Endodermal cell (in vitro differentiated cells): Measurements from ENCODE around the gene ZNF618. TPM values are rescaled to one million over a fixed set of nuclear protein-coding genes. Genes with fewer than 3 reads are reported as not detected.

Experiments
- DNase-seq: peaks from one replicate; pipeline ENCODE4 v3.0.0-alpha.2; 2017
- H3K27ac ChIP-seq: 2 replicates; pipeline ENCODE4 v1.5.1; 2013; ENCODE audit warnings: mild to moderate bottlenecking, low read depth, low read length, moderate library complexity
- H3K27me3 ChIP-seq: 2 replicates; pipeline ENCODE4 v1.6.1; 2013; ENCODE audit warnings: mild to moderate bottlenecking, low read length, moderate library complexity; ENCODE audit not compliant: insufficient read depth, control insufficient read depth, poor library complexity, severe bottlenecking
- H3K36me3 ChIP-seq: 2 replicates; pipeline ENCODE4 v1.7.0; 2013; ENCODE audit warnings: mild to moderate bottlenecking, low read length, moderate library complexity; ENCODE audit not compliant: control insufficient read depth, insufficient read depth
- H3K4me1 ChIP-seq: one replicate; pipeline ENCODE4 v1.7.0; 2013; ENCODE audit warnings: low read length; ENCODE audit not compliant: control insufficient read depth, insufficient read depth
- H3K4me3 ChIP-seq: 2 replicates; pipeline ENCODE4 v1.5.1; 2013; ENCODE audit warnings: mild to moderate bottlenecking, low read length, moderate library complexity
- H3K9ac ChIP-seq: 2 replicates; pipeline ENCODE4 v1.6.1; 2013; ENCODE audit warnings: mild to moderate bottlenecking, low read length, moderate library complexity; ENCODE audit not compliant: poor library complexity, severe bottlenecking; ENCODE audit errors: extremely low read depth
- H3K9me3 ChIP-seq: 2 replicates; pipeline ENCODE4 v1.6.1; 2013; ENCODE audit warnings: mild to moderate bottlenecking, low read length, moderate library complexity; ENCODE audit not compliant: control insufficient read depth
- H3K27ac Mint-ChIP-seq: 2 replicates; pipeline ENCODE4 v1.8.0; 2020; ENCODE audit warnings: mixed read lengths
- H3K27me3 Mint-ChIP-seq: 2 replicates; pipeline ENCODE4 v1.8.0; 2021; ENCODE audit warnings: mild to moderate bottlenecking, mixed read lengths; ENCODE audit not compliant: insufficient read depth
- H3K36me3 Mint-ChIP-seq: 2 replicates; pipeline ENCODE4 v1.8.0; 2020; ENCODE audit warnings: low read depth, mixed read lengths
- H3K4me1 Mint-ChIP-seq: 2 replicates; pipeline ENCODE4 v1.8.0; 2020; ENCODE audit warnings: mixed read lengths
- H3K4me3 Mint-ChIP-seq: 2 replicates; pipeline ENCODE4 v1.8.0; 2020; ENCODE audit warnings: mild to moderate bottlenecking, moderate library complexity, mixed read lengths
- H3K9me3 Mint-ChIP-seq: 2 replicates; pipeline ENCODE4 v1.8.0; 2020; ENCODE audit warnings: mild to moderate bottlenecking, mixed read lengths
- CTCF ChIP-seq: fragments of 200-600 bp; sonication (generic); conservative IDR thresholded peaks from 2 replicates; pipeline ENCODE4 v1.5.0; 2021; ENCODE audit warnings: antibody characterized with exemption, mild to moderate bottlenecking
- WGBS, 2 experiments: methylation state at CpG; one replicate each; pipeline versions ENCODE4 v1.1.5 to v1.1.7; 2013; ENCODE audit warnings: missing lambda C conversion rate in 2 of 2, mixed read lengths in 1 of 2; ENCODE audit not compliant: insufficient coverage in 1 of 2, insufficient read length in 1 of 2; 5-methylcytosine and 5-hydroxymethylcytosine counted together
- total RNA-seq, 2 donors: library from RNA; stranded (reverse); fragmentation: NEBNext Ultra II Directional in 1 of 2; extraction: Animal tissue kit (Norgen Biotek cat#: 25700) in 1 of 2; gene quantifications; 2 replicates in 1 of 2; 3 replicates in 1 of 2; pipeline ENCODE4 v1.2.1, GENCODE V29; 2021

ZNF618 gene
- total RNA-seq, 2 donors from 2014 or later: 34.5 to 37.5 TPM

- no peak overlapping the region for H3K4me3 Mint-ChIP-seq
- WGBS, 2 experiments: 93 to 100% methylated on average over 11 of the region's 11 CpGs
Measured at GRCh38 chr9:113998114-113998513, 122.0 kb downstream of the ZNF618 start.

GRCh38 chr9:113998525-113999255 is 122.6 kb downstream of the ZNF618 start:
- Histone ChIP-seq H3K4me3 (no peak overlapping the region), H3K9me3 (no peaks in the 10 kb centered on the region), H3K27ac (no peak overlapping the region), H3K27me3 (no peaks in the 10 kb centered on the region), H3K36me3 (peaks cover 29% of the 10 kb centered on the region), H3K4me1 (no peaks in the 10 kb centered on the region), H3K9ac (no peak overlapping the region)
- peak; percentile 50 for TF ChIP-seq CTCF
- 91 to 95% methylated on average over 6 to 16 of the region's 16 CpGs for WGBS, 2 experiments
- no peak overlapping the region for H3K4me3 Mint-ChIP-seq
- H3K27me3 Mint-ChIP-seq: no peaks in the 10 kb centered on the region
- H3K9me3 Mint-ChIP-seq: no peaks in the 10 kb centered on the region
- H3K27ac Mint-ChIP-seq: no peak overlapping the region
- H3K36me3 Mint-ChIP-seq: peaks cover 16% of the 10 kb centered on the region
- no peaks in the 10 kb centered on the region for H3K4me1 Mint-ChIP-seq
- DNase-seq: peak; percentile 57

More at GRCh38 chr9:113998114-113998513, 122.0 kb downstream of the ZNF618 start:
- Histone ChIP-seq H3K4me3 (no peak overlapping the region), H3K36me3 (peaks cover 23% of the 10 kb centered on the region), H3K9ac (no peak overlapping the region), H3K4me1 (no peaks in the 10 kb centered on the region), H3K9me3 (no peaks in the 10 kb centered on the region), H3K27me3 (no peaks in the 10 kb centered on the region), H3K27ac (no peak overlapping the region)
- Mint-ChIP-seq H3K27ac (no peak overlapping the region), H3K9me3 (no peaks in the 10 kb centered on the region), H3K36me3 (peaks cover 15% of the 10 kb centered on the region), H3K27me3 (no peaks in the 10 kb centered on the region), H3K4me1 (no peaks in the 10 kb centered on the region)
- no peak for TF ChIP-seq CTCF
- DNase-seq: peak; percentile 16

- H3K4me1 ChIP-seq: no peaks in the 10 kb centered on the region
- no peaks in the 10 kb centered on the region for H3K4me1 Mint-ChIP-seq
- H3K9me3 ChIP-seq: no peaks in the 10 kb centered on the region
- no peaks in the 10 kb centered on the region for H3K27me3 Mint-ChIP-seq
- peak overlapping the region; percentile 19 for H3K27ac Mint-ChIP-seq
- H3K27me3 ChIP-seq: no peaks in the 10 kb centered on the region
- H3K4me3 ChIP-seq: no peak overlapping the region
- 94 to 100% methylated on average over 8 to 17 of the region's 17 CpGs for WGBS, 2 experiments
- H3K27ac ChIP-seq: no peak overlapping the region
- peaks cover 36% of the 10 kb centered on the region for H3K36me3 ChIP-seq
- peaks cover 21% of the 10 kb centered on the region for H3K36me3 Mint-ChIP-seq
- H3K9me3 Mint-ChIP-seq: no peaks in the 10 kb centered on the region
- H3K9ac ChIP-seq: no peak overlapping the region
- H3K4me3 Mint-ChIP-seq: no peak overlapping the region
- no peak for DNase-seq
- no peak for TF ChIP-seq CTCF
Measured at GRCh38 chr9:113999256-114000062, 123.3 kb downstream of the ZNF618 start.
